K562 (cell line): ENCODE results near the gene PTGES3.

Experiments
- BCOR ChIP-seq: fragments of 450-650 bp; IDR thresholded peaks from 2 replicates; pipeline ENCODE4 v1.6.1; 2016
- ESRRB ChIP-seq: fragments of 250-450 bp; sonication (Bioruptor Pico); IDR thresholded peaks from 2 replicates; pipeline ENCODE4 v1.5.0; 2020; ENCODE audit warnings: mild to moderate bottlenecking, moderate library complexity, borderline replicate concordance
- EZH2 ChIP-seq: IDR thresholded peaks from 2 replicates; pipeline ENCODE4 v1.6.1; 2012; ENCODE audit warnings: low read depth, mild to moderate bottlenecking, inconsistent platforms, low read length, borderline replicate concordance
- GABPA ChIP-seq: fragments of 200-800 bp; sonication (Bioruptor generic); conservative IDR thresholded peaks from 2 replicates; pipeline ENCODE4 v1.6.1; 2016; ENCODE audit warnings: low read depth, missing genetic modification characterization, missing compliant biosample characterization
- IRF2 ChIP-seq: sonication (generic); formaldehyde crosslinking; IDR thresholded peaks from 2 replicates; pipeline ENCODE4 v1.8.1; 2022; ENCODE audit warnings: mild to moderate bottlenecking, missing genetic modification reagents
- L3MBTL2 ChIP-seq: fragments of 450-650 bp; IDR thresholded peaks from 2 replicates; pipeline ENCODE4 v1.6.1; 2016; ENCODE audit warnings: mild to moderate bottlenecking, moderate library complexity
- POLR2A ChIP-seq: fragments of 450-650 bp; conservative IDR thresholded peaks from 2 replicates; pipeline ENCODE4 v1.6.1; 2016
- POLR2AphosphoS5 ChIP-seq: IDR thresholded peaks from 2 replicates; pipeline ENCODE4 v1.6.1; 2011; ENCODE audit warnings: mild to moderate bottlenecking, low read depth, low read length, moderate library complexity; ENCODE audit not compliant: control insufficient read depth, insufficient read depth
- ZKSCAN8 ChIP-seq: fragments of 200-800 bp; sonication (Bioruptor generic); IDR thresholded peaks from 2 replicates; pipeline ENCODE4 v1.6.1; 2016; ENCODE audit warnings: missing genetic modification characterization, missing compliant biosample characterization
- TF ChIP-seq, protein P1 (sequence below): sonication (generic); formaldehyde crosslinking; IDR thresholded peaks from 2 replicates; pipeline ENCODE4 v1.8.0; 2023; ENCODE audit warnings: mild to moderate bottlenecking, missing genetic modification reagents
- TF ChIP-seq, protein P2 (sequence below), 2 experiments: IDR thresholded peaks; 2 replicates each; pipeline ENCODE4 v1.6.1; 2012; ENCODE audit warnings: improper control_type of control experiment in 2 of 2, low read depth in 2 of 2, low read length in 2 of 2, borderline replicate concordance in 1 of 2

DNA sequence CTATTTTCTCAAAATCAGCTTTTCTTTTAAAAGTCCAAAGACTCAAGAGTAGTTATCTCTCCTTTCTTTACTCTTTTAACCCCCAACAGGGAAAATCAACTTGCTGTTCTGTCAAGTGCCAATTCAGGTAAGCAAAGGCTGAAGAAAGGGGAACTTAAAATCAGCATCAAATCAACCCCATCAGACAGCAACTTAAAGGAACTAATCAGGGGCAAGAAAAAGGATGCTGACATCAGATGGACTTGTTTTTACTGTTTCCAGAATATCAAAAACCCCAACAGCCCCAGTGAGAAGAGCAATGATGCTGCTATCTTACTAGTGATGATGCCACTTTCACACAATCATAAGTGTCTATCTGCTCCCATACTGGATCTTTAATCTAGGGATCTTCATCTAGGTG is 61.4 kb downstream of the PTGES3 start:
- TF ChIP-seq BCOR (no peak), ESRRB (no peak), GABPA (tag) (no peak), L3MBTL2 (no peak), EZH2 (no peak), ZKSCAN8 (CRISPR knock-in tag) (no peak), POLR2AphosphoS5 (no peak), POLR2A (no peak), IRF2 (CRISPR knock-in tag) (no peak)
- TF ChIP-seq, protein P1, sequence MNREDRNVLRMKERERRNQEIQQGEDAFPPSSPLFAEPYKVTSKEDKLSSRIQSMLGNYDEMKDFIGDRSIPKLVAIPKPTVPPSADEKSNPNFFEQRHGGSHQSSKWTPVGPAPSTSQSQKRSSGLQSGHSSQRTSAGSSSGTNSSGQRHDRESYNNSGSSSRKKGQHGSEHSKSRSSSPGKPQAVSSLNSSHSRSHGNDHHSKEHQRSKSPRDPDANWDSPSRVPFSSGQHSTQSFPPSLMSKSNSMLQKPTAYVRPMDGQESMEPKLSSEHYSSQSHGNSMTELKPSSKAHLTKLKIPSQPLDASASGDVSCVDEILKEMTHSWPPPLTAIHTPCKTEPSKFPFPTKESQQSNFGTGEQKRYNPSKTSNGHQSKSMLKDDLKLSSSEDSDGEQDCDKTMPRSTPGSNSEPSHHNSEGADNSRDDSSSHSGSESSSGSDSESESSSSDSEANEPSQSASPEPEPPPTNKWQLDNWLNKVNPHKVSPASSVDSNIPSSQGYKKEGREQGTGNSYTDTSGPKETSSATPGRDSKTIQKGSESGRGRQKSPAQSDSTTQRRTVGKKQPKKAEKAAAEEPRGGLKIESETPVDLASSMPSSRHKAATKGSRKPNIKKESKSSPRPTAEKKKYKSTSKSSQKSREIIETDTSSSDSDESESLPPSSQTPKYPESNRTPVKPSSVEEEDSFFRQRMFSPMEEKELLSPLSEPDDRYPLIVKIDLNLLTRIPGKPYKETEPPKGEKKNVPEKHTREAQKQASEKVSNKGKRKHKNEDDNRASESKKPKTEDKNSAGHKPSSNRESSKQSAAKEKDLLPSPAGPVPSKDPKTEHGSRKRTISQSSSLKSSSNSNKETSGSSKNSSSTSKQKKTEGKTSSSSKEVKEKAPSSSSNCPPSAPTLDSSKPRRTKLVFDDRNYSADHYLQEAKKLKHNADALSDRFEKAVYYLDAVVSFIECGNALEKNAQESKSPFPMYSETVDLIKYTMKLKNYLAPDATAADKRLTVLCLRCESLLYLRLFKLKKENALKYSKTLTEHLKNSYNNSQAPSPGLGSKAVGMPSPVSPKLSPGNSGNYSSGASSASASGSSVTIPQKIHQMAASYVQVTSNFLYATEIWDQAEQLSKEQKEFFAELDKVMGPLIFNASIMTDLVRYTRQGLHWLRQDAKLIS = no peak
- TF ChIP-seq, protein P2, sequence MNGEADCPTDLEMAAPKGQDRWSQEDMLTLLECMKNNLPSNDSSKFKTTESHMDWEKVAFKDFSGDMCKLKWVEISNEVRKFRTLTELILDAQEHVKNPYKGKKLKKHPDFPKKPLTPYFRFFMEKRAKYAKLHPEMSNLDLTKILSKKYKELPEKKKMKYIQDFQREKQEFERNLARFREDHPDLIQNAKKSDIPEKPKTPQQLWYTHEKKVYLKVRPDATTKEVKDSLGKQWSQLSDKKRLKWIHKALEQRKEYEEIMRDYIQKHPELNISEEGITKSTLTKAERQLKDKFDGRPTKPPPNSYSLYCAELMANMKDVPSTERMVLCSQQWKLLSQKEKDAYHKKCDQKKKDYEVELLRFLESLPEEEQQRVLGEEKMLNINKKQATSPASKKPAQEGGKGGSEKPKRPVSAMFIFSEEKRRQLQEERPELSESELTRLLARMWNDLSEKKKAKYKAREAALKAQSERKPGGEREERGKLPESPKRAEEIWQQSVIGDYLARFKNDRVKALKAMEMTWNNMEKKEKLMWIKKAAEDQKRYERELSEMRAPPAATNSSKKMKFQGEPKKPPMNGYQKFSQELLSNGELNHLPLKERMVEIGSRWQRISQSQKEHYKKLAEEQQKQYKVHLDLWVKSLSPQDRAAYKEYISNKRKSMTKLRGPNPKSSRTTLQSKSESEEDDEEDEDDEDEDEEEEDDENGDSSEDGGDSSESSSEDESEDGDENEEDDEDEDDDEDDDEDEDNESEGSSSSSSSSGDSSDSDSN (IDR thresholded peaks at IDR 0.05; ENCODE audit: borderline replicate concordance in 1 of 2, low read depth in 2 of 2, low read length in 2 of 2) = no peak
